KOPT-K1 (cell line): ENCODE data around the gene SHE.
"Not testable (repeated sequence)": the region's sequence is repeated elsewhere in the genome, so short reads cannot be mapped to it uniquely, and the experiment has no call there.

Experiments
- H3K27ac ChIP-seq: fragments of 200-600 bp; sonication (generic); 2 replicates; pipeline ENCODE4 v1.5.1; 2016; ENCODE audit warnings: antibody characterized with exemption, mild to moderate bottlenecking, low read depth, low read length; ENCODE audit not compliant: poor library complexity, severe bottlenecking
- H3K36me3 ChIP-seq: fragments of 200-600 bp; sonication (generic); 2 replicates; pipeline ENCODE4 v1.5.1; 2017; ENCODE audit warnings: antibody characterized with exemption, mild to moderate bottlenecking, low read length, moderate library complexity; ENCODE audit not compliant: insufficient read depth
- H3K9me3 ChIP-seq: fragments of 200-600 bp; sonication (generic); 2 replicates; pipeline ENCODE4 v1.5.1; 2017; ENCODE audit warnings: antibody characterized with exemption, low read length, mild to moderate bottlenecking; ENCODE audit not compliant: insufficient read depth, poor library complexity, severe bottlenecking

The SHE gene

DNA sequence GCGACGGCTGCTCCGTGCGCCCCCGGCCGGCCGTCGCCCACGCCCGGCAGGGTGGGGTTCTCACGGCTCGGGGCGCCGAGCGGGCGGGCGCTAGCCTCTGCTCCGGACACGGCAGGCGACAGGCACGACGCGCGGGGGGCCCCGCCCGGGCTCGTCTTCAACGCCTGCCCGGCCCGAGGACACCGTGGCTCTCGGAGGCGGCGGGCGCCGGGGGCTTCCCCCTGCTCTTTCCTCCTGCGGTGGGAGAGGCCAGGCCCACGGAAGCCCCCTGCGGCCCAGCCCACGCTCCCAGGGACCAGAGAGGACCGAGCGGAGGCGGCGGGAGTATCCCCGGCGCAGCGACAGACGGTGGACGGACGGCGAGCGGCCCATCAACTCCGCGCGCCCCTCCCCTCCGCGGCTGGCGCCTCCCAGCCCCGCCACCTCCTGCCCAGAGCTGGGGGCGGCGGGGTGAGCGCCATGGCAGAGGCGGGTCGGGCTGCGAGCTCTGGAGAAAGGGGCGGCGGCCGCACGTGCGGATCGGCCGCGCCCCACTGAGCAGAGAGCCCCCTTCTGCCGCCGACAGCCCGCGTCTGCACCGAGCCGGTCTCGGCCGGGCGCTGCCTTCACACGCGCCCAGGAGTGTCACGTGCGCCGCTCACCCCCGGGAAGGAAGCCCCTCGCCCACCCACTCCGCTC lies at the start of gene SHE, which contains the start of gene TDRD10:
Gene SHE (minus strand): TSS at position 347 of the 678 bp plus-strand sequence. CDS start 386 bp downstream, outside the sequence.
Gene TDRD10 (plus strand): TSS at position 154 of the 678 bp plus-strand sequence. CDS start 4,685 bp downstream, outside the sequence.
- Histone ChIP-seq H3K27ac (no peak within 1 kb of the TSS), H3K36me3 (no peaks in the 10 kb centered on the region), H3K9me3 (peaks cover 6% of the 10 kb centered on the region)

DNA sequence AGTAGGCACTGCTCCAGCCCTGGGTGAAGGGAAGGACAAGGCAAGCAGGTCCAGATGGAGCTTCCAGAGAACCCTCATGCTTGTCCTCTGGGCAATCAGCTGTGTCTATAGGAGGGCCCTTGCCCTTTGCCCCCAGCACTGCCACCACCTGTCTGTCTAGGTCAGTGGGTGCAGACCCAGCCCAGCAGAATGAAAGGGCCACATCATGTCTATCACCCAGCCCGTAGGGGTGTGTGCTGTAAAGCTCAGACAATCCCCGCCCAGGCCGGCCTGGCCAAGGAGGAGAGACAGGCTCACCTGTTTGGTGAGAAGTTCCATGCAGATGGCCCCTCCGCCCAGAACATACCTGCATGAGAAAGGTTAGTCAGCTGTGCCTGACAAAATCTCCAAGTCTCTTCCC lies 49.3 kb upstream of the SHE start:
- H3K9me3 ChIP-seq, result no peaks in the 10 kb centered on the region
- H3K36me3 ChIP-seq, result peaks cover 85% of the 10 kb centered on the region
- no peak overlapping the region for H3K27ac ChIP-seq

DNA sequence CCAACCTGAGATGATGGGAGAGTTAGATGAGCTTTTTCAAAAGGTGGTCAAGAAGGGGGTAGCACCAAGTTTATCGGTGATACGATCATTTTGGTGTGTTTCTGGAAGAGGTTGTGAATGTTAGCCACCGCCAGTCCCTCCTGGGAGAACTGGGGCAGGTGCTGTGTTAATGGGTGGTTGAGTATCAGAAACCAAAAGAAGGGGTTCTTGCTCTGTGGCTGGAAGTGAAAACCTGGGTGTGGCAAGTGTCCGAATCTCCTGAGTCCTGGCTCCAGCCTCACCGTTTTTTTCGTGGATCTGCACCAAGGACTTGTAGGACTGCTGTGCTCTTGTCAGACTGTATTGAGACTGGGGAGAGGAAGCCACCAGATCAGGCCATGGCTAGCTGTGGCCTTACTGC lies 48.4 kb upstream of the SHE start:
- H3K9me3 ChIP-seq, result no peaks in the 10 kb centered on the region
- peaks cover 77% of the 10 kb centered on the region for H3K36me3 ChIP-seq
- H3K27ac ChIP-seq, result no peak overlapping the region

GRCh38 chr1:154550070-154550469 lies 47.9 kb upstream of the SHE start:
- Histone ChIP-seq H3K27ac (no peak overlapping the region), H3K36me3 (peaks cover 71% of the 10 kb centered on the region), H3K9me3 (no peaks in the 10 kb centered on the region)

DNA sequence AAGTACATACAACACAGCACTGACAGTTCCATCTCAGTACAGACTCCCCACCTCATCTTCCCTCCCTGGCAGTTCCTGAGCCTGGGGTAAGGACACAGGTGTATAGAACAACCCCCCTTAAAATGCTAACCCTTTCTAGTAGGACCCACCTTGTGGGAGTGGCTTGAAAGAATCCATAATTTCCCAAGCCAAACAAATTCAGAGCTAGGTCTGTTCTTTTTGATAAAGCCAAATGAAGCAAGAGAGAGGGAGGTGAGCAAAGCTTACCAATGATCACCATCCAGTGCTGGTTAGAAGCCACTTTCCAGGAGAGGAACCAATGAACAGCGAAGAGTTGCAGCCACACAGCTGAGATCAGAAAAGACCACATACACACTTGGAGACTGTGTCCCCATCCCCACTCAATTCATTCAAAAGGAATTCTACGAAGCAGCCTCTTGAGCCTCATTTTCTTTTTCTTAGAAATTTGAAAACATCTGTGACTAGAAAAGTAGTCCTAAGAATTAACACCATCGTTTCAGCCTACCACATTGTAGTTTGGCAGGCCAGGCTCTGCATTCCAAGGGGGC lies 47.1 kb upstream of the SHE start:
- H3K9me3 ChIP-seq, result no peaks in the 10 kb centered on the region
- H3K36me3 ChIP-seq, result peaks cover 63% of the 10 kb centered on the region
- no peak overlapping the region for H3K27ac ChIP-seq

DNA sequence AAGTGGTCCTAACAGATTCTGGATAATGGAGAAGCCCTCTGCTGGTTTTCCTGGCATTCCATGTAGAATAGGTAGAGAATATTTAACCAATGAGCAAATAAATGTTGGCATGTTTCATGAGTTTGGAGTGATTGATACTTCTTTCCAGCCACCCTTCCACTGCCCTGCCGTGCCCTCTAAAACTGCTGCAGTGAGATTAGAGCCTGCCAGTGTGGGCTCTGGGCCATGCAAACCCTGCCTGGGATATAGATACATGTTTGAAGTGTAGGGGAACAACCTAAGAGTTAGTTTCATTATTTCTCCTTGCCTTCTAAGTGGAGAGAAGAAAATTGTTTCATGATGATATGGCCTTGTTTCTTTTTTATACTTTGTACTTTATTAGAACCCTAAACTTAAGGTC lies 45.8 kb upstream of the SHE start:
- peaks cover 51% of the 10 kb centered on the region for H3K36me3 ChIP-seq
- H3K9me3 ChIP-seq, result no peaks in the 10 kb centered on the region
- H3K27ac ChIP-seq, result no peak overlapping the region

GRCh38 chr1:154547105-154547732 lies 45.0 kb upstream of the SHE start:
- H3K36me3 ChIP-seq, result peaks cover 43% of the 10 kb centered on the region
- H3K9me3 ChIP-seq, result no peaks in the 10 kb centered on the region
- no peak overlapping the region for H3K27ac ChIP-seq

GRCh38 chr1:154546264-154547063 lies 44.3 kb upstream of the SHE start:
- Histone ChIP-seq H3K27ac (no peak overlapping the region), H3K9me3 (no peaks in the 10 kb centered on the region), H3K36me3 (peaks cover 35% of the 10 kb centered on the region)

- Histone ChIP-seq H3K9me3 (no peaks in the 10 kb centered on the region), H3K27ac (no peak overlapping the region), H3K36me3 (no peaks in the 10 kb centered on the region)
Measured at GRCh38 chr1:154541231-154541630, 39.0 kb upstream of the SHE start.

- Histone ChIP-seq H3K9me3 (no peaks in the 10 kb centered on the region), H3K27ac (no peak overlapping the region), H3K36me3 (no peaks in the 10 kb centered on the region)
Measured at GRCh38 chr1:154539486-154540483, 37.6 kb upstream of the SHE start.

- H3K27ac ChIP-seq, result no peak overlapping the region
- H3K36me3 ChIP-seq, result no peaks in the 10 kb centered on the region
Measured at GRCh38 chr1:154536570-154536969, 34.4 kb upstream of the SHE start.

GRCh38 chr1:154533952-154534844 lies 32.0 kb upstream of the SHE start:
- no peak overlapping the region for H3K27ac ChIP-seq

More at GRCh38 chr1:154536570-154536969, 34.4 kb upstream of the SHE start:
- H3K9me3 ChIP-seq, result no peaks in the 10 kb centered on the region

DNA sequence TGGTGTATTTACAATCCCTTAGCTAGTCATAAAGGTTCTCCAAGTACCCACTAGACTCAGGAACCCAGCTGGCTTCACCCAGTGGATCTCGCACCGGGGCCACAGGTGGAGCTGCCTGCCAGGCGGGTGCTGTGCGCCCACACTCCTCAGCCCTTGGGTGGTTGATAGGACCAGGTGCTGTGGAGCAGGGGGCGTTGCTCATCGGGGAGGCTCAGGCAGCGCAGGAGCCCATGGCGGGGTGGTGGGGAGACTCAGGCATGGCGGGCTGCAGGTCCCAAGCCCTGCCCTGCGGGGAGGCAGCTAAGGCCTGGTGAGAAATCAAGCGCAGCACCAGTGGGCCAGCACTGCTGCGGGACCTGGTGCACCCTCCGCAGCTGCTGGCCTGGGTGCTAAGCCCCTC lies 29.7 kb upstream of the SHE start:
- H3K9me3 ChIP-seq, H3K27ac ChIP-seq, H3K36me3 ChIP-seq: not testable (repeated sequence)

More at GRCh38 chr1:154533952-154534844, 32.0 kb upstream of the SHE start:
- Histone ChIP-seq H3K36me3 (no peaks in the 10 kb centered on the region), H3K9me3 (no peaks in the 10 kb centered on the region)
